Measurements from ENCODE around the gene CLCNKB.
"Not testable (repeated sequence)": the region's sequence is repeated elsewhere in the genome, so short reads cannot be mapped to it uniquely, and the experiment has no call there.

CLCNKB gene

GRCh38 chr1:16029288-16029687 is 14.3 kb upstream of the CLCNKB start:
- in situ Hi-C loops (cut with MboI; ENCODE audit: low sequenced_read_pairs): no loop called here

- in situ Hi-C loops (cut with MboI; ENCODE audit: low sequenced_read_pairs): no loop called here
These were observed 12.0 kb upstream of the CLCNKB start for GRCh38 chr1:16031551-16031950.

- in situ Hi-C loops (cut with MboI; ENCODE audit: low sequenced_read_pairs): no loop called here
These were observed 11.0 kb upstream of the CLCNKB start for GRCh38 chr1:16032388-16033102.

- in situ Hi-C loops (cut with MboI; ENCODE audit: low sequenced_read_pairs): not testable (repeated sequence)
These were observed 10.4 kb upstream of the CLCNKB start for GRCh38 chr1:16033103-16033632.

GRCh38 chr1:16036461-16036860 is 7.1 kb upstream of the CLCNKB start:
- in situ Hi-C loops (cut with MboI; ENCODE audit: low sequenced_read_pairs): not testable (repeated sequence)

GRCh38 chr1:16038620-16038912 is 5.0 kb upstream of the CLCNKB start:
- in situ Hi-C loops (cut with MboI; ENCODE audit: low sequenced_read_pairs): no loop called here

GRCh38 chr1:16039871-16040270 is 3.7 kb upstream of the CLCNKB start:
- in situ Hi-C loops (cut with MboI; ENCODE audit: low sequenced_read_pairs): not testable (repeated sequence)

- in situ Hi-C loops (cut with MboI; ENCODE audit: low sequenced_read_pairs): no loop called here
These were observed 2.4 kb upstream of the CLCNKB start for GRCh38 chr1:16041200-16041599.

GRCh38 chr1:16042096-16042495 is 1.5 kb upstream of the CLCNKB start:
- in situ Hi-C loops (cut with MboI; ENCODE audit: low sequenced_read_pairs): no loop called here

- in situ Hi-C loops (cut with MboI; ENCODE audit: low sequenced_read_pairs): not testable (repeated sequence)
These were observed 928 bp upstream of the CLCNKB start for GRCh38 chr1:16042654-16043053.

- in situ Hi-C loops (cut with MboI; ENCODE audit: low sequenced_read_pairs): no loop called here
These were observed 368 bp downstream of the CLCNKB start for GRCh38 chr1:16043950-16044349.

- in situ Hi-C loops (cut with MboI; ENCODE audit: low sequenced_read_pairs): no loop called here
These were observed 3.3 kb downstream of the CLCNKB start for GRCh38 chr1:16046842-16047241.

GRCh38 chr1:16047791-16048475 is 4.4 kb downstream of the CLCNKB start:
- in situ Hi-C loops (cut with MboI; ENCODE audit: low sequenced_read_pairs): no loop called here

- in situ Hi-C loops (cut with MboI; ENCODE audit: low sequenced_read_pairs): no loop called here
These were observed 5.1 kb downstream of the CLCNKB start for GRCh38 chr1:16048573-16049189.

GRCh38 chr1:16050328-16050727 is 6.7 kb downstream of the CLCNKB start:
- in situ Hi-C loops (cut with MboI; ENCODE audit: low sequenced_read_pairs): no loop called here

- in situ Hi-C loops (cut with MboI; ENCODE audit: low sequenced_read_pairs): no loop called here
These were observed 7.5 kb downstream of the CLCNKB start for GRCh38 chr1:16051039-16051438.

- in situ Hi-C loops (cut with MboI; ENCODE audit: low sequenced_read_pairs): not testable (repeated sequence)
These were observed 8.4 kb downstream of the CLCNKB start for GRCh38 chr1:16051949-16052348.

- in situ Hi-C loops (cut with MboI; ENCODE audit: low sequenced_read_pairs): no loop called here
These were observed 10.4 kb downstream of the CLCNKB start for GRCh38 chr1:16053781-16054502.

GRCh38 chr1:16054598-16055540 is 11.3 kb downstream of the CLCNKB start:
- in situ Hi-C loops (cut with MboI; ENCODE audit: low sequenced_read_pairs): no loop called here

All from HL-60/S4 treated with retinoic acid at 250 ng/mL for 4 days and 3 days (cell line).